Measurements from ENCODE around the gene SGCA.

The SGCA gene

DNA sequence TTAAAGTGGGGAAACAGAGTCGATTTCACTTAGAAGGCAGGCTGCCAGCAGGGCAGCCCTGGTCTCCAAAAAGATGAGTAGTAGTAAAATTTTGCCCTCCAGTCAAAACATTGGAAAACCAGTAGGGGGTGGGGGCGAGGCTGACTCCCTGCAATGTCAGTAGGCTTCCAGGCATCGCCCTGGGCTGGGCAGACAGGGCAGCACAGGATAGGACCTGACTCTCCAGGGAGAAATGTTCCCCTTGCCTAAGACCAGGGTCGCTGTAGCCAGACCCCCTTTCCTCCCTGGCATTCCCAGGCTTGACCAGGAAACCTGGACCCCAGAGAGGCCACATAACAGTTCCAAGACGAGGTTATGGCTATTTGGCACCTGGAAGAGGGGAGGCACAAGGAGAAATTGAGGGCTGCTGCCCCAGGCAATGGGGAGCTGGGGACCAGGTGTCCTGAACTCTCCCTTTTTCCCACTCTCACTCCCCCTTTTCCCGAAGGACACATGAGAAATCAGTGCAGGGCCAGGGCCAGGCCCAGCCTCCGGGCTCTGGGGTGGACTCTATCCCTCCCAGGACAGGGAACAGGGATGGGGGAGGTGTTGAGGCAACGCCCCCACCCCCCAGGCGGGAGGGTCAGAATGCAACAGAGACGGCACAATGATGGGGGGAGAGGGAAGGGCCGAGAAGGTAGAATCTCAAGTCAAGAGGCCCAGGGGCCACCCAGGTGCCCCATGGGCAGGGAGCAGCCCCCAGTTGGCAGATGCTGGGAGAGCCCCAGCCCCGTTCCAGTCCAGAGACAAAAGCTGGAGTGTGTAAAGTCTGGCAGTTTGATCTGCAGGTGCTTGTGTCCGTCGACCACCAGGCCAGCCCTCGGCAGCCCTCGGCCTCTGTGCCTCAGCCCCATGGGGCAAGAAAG, 31.3 kb upstream of the SGCA start (continued):
- TF ChIP-seq, protein P1, sequence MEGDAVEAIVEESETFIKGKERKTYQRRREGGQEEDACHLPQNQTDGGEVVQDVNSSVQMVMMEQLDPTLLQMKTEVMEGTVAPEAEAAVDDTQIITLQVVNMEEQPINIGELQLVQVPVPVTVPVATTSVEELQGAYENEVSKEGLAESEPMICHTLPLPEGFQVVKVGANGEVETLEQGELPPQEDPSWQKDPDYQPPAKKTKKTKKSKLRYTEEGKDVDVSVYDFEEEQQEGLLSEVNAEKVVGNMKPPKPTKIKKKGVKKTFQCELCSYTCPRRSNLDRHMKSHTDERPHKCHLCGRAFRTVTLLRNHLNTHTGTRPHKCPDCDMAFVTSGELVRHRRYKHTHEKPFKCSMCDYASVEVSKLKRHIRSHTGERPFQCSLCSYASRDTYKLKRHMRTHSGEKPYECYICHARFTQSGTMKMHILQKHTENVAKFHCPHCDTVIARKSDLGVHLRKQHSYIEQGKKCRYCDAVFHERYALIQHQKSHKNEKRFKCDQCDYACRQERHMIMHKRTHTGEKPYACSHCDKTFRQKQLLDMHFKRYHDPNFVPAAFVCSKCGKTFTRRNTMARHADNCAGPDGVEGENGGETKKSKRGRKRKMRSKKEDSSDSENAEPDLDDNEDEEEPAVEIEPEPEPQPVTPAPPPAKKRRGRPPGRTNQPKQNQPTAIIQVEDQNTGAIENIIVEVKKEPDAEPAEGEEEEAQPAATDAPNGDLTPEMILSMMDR (tag by site-specific recombination; IDR thresholded peaks at IDR 0.05) = peak; percentile 14; the same call in 1 of the 2 replicates
- no peak for TF ChIP-seq ZBTB1 (tag by site-specific recombination; IDR thresholded peaks at IDR 0.05)
- no peak for TF ChIP-seq ZNF19 (tag by site-specific recombination; IDR thresholded peaks at IDR 0.05; ENCODE audit: low read depth)
- TF ChIP-seq SP2 (tag by site-specific recombination; IDR thresholded peaks at IDR 0.05) = peak; percentile 29; the same call in 1 of the 2 replicates
- TF ChIP-seq ZNF792 (tag by site-specific recombination; IDR thresholded peaks at IDR 0.05) = no peak
- TF ChIP-seq, protein P2, sequence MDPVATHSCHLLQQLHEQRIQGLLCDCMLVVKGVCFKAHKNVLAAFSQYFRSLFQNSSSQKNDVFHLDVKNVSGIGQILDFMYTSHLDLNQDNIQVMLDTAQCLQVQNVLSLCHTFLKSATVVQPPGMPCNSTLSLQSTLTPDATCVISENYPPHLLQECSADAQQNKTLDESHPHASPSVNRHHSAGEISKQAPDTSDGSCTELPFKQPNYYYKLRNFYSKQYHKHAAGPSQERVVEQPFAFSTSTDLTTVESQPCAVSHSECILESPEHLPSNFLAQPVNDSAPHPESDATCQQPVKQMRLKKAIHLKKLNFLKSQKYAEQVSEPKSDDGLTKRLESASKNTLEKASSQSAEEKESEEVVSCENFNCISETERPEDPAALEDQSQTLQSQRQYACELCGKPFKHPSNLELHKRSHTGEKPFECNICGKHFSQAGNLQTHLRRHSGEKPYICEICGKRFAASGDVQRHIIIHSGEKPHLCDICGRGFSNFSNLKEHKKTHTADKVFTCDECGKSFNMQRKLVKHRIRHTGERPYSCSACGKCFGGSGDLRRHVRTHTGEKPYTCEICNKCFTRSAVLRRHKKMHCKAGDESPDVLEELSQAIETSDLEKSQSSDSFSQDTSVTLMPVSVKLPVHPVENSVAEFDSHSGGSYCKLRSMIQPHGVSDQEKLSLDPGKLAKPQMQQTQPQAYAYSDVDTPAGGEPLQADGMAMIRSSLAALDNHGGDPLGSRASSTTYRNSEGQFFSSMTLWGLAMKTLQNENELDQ (tag by site-specific recombination; IDR thresholded peaks at IDR 0.05; ENCODE audit: low read depth) = no peak
- 0 out of 2 replicates have a peak, but pooled peaks have one; percentile 17 for TF ChIP-seq ZNF341 (tag by site-specific recombination; IDR thresholded peaks at IDR 0.05; ENCODE audit: low read depth)
- TF ChIP-seq, protein P3, sequence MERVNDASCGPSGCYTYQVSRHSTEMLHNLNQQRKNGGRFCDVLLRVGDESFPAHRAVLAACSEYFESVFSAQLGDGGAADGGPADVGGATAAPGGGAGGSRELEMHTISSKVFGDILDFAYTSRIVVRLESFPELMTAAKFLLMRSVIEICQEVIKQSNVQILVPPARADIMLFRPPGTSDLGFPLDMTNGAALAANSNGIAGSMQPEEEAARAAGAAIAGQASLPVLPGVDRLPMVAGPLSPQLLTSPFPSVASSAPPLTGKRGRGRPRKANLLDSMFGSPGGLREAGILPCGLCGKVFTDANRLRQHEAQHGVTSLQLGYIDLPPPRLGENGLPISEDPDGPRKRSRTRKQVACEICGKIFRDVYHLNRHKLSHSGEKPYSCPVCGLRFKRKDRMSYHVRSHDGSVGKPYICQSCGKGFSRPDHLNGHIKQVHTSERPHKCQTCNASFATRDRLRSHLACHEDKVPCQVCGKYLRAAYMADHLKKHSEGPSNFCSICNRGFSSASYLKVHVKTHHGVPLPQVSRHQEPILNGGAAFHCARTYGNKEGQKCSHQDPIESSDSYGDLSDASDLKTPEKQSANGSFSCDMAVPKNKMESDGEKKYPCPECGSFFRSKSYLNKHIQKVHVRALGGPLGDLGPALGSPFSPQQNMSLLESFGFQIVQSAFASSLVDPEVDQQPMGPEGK (tag by site-specific recombination; IDR thresholded peaks at IDR 0.05) = no peak; the same call in 1 of the 2 replicates
- TF ChIP-seq ZNF223 (tag by site-specific recombination; IDR thresholded peaks at IDR 0.05) = no peak
- TF ChIP-seq, protein P4, sequence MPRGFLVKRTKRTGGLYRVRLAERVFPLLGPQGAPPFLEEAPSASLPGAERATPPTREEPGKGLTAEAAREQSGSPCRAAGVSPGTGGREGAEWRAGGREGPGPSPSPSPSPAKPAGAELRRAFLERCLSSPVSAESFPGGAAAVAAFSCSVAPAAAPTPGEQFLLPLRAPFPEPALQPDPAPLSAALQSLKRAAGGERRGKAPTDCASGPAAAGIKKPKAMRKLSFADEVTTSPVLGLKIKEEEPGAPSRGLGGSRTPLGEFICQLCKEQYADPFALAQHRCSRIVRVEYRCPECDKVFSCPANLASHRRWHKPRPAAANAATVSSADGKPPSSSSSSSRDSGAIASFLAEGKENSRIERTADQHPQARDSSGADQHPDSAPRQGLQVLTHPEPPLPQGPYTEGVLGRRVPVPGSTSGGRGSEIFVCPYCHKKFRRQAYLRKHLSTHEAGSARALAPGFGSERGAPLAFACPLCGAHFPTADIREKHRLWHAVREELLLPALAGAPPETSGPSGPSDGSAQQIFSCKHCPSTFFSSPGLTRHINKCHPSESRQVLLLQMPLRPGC (tag by site-specific recombination; IDR thresholded peaks at IDR 0.05) = no peak
- TF ChIP-seq, protein P5, sequence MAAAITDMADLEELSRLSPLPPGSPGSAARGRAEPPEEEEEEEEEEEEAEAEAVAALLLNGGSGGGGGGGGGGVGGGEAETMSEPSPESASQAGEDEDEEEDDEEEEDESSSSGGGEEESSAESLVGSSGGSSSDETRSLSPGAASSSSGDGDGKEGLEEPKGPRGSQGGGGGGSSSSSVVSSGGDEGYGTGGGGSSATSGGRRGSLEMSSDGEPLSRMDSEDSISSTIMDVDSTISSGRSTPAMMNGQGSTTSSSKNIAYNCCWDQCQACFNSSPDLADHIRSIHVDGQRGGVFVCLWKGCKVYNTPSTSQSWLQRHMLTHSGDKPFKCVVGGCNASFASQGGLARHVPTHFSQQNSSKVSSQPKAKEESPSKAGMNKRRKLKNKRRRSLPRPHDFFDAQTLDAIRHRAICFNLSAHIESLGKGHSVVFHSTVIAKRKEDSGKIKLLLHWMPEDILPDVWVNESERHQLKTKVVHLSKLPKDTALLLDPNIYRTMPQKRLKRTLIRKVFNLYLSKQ (tag by site-specific recombination; IDR thresholded peaks at IDR 0.05; ENCODE audit: borderline replicate concordance) = no peak

DNA sequence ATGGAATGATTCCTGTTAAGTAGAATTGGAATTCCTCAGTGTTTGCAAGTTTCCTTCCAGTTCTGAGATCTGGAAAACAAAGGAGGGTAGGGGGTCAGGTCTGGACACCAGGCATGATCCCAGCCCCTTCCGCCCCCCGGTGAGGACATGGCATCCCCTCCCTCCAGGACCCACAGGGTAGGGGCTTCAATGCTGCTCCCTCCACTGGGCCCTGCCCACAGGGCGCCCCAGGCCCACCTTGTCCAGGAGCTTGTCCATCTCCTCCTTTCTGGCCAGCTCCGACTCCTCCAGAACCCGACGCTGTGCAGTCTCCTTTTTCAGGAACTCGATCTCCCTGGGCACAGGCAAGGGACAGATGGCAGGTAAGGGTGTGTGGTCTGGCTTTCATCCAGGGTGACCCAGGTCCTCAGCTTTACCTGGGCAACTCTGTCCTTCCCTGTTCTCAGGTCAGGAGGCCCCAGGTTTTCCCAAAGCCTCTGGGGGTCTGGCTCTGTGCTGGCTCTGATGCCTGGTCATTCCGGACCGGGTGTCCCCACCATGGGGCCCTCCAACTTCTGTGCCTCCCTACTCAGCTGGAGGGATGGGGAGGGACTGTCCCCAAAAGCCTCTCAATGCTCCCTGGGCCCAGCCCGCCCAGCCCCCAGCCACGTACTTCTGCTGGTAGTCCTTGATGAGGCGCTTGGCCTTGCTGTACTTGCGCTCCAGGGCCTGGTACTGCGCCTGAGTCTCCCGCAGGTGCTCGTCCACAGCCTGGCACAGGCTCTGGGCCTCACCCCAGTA, 30.3 kb upstream of the SGCA start:
- CTCF ChIA-PET = interaction anchor here (0.5 to 1.2 kb wide), 3 partner anchors 29 to 65 kb away, joined by 3 to 6 read pairs (median 5); partner anchors contain the start of genes PDK2 and SGCA
- Histone ChIP-seq H3K4me1 (ENCODE audit: control insufficient read depth, insufficient read depth, low read length) (no peaks in the 10 kb centered on the region), H3K4me3 (ENCODE audit: low read depth, low read length) (no peak overlapping the region), H3K9me3 (ENCODE audit: control insufficient read depth, insufficient read depth, low read depth, low read length) (no peaks in the 10 kb centered on the region), H3K27ac (ENCODE audit: extremely low read depth, low read depth, low read length) (no peak overlapping the region), H3K36me3 (ENCODE audit: control insufficient read depth in 2 of 2, insufficient read depth in 1 of 2, low read length in 2 of 2) (peaks cover 17 to 73% of the 10 kb centered on the region in 2 experiments)
- POLR2A ChIA-PET = interaction anchor here (2.4 kb wide), 1 partner anchor 17 kb away, joined by 10 read pairs; no protein-coding TSS in a partner anchor
- TF ChIP-seq, protein P6, sequence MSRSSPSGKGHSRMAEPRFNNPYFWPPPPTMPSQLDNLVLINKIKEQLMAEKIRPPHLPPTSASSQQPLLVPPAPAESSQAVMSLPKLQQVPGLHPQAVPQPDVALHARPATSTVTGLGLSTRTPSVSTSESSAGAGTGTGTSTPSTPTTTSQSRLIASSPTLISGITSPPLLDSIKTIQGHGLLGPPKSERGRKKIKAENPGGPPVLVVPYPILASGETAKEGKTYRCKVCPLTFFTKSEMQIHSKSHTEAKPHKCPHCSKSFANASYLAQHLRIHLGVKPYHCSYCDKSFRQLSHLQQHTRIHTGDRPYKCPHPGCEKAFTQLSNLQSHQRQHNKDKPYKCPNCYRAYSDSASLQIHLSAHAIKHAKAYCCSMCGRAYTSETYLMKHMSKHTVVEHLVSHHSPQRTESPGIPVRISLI (tag by site-specific recombination; IDR thresholded peaks at IDR 0.05) = no peak
- TF ChIP-seq, protein P7, sequence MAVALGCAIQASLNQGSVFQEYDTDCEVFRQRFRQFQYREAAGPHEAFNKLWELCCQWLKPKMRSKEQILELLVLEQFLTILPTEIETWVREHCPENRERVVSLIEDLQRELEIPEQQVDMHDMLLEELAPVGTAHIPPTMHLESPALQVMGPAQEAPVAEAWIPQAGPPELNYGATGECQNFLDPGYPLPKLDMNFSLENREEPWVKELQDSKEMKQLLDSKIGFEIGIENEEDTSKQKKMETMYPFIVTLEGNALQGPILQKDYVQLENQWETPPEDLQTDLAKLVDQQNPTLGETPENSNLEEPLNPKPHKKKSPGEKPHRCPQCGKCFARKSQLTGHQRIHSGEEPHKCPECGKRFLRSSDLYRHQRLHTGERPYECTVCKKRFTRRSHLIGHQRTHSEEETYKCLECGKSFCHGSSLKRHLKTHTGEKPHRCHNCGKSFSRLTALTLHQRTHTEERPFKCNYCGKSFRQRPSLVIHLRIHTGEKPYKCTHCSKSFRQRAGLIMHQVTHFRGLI (tag by site-specific recombination; IDR thresholded peaks at IDR 0.05) = no peak
- TF ChIP-seq ZNF654 (tag by site-specific recombination; IDR thresholded peaks at IDR 0.05; ENCODE audit: low read depth) = no peak
- TF ChIP-seq ZNF600 (tag by site-specific recombination; IDR thresholded peaks at IDR 0.05) = peak; percentile 96
- TF ChIP-seq, protein P8, sequence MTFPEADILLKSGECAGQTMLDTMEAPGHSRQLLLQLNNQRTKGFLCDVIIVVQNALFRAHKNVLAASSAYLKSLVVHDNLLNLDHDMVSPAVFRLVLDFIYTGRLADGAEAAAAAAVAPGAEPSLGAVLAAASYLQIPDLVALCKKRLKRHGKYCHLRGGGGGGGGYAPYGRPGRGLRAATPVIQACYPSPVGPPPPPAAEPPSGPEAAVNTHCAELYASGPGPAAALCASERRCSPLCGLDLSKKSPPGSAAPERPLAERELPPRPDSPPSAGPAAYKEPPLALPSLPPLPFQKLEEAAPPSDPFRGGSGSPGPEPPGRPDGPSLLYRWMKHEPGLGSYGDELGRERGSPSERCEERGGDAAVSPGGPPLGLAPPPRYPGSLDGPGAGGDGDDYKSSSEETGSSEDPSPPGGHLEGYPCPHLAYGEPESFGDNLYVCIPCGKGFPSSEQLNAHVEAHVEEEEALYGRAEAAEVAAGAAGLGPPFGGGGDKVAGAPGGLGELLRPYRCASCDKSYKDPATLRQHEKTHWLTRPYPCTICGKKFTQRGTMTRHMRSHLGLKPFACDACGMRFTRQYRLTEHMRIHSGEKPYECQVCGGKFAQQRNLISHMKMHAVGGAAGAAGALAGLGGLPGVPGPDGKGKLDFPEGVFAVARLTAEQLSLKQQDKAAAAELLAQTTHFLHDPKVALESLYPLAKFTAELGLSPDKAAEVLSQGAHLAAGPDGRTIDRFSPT (tag by site-specific recombination; IDR thresholded peaks at IDR 0.05) = peak; percentile 52; the same call in 1 of the 2 replicates
